BLaER1 (cell line): ENCODE results near the gene COMMD8.

Experiments
- H3K27ac ChIP-seq: shearing (Covaris generic); formaldehyde crosslinking; 2 replicates; pipeline ENCODE4 v1.8.1; 2022
- H3K27me3 ChIP-seq: shearing (Covaris generic); formaldehyde crosslinking; 2 replicates; pipeline ENCODE4 v1.8.1; 2022
- H3K36me3 ChIP-seq: shearing (Covaris generic); formaldehyde crosslinking; 2 replicates; pipeline ENCODE4 v1.8.1; 2022
- H3K4me1 ChIP-seq: shearing (Covaris generic); formaldehyde crosslinking; 2 replicates; pipeline ENCODE4 v1.8.1; 2022
- H3K4me2 ChIP-seq: shearing (Covaris generic); formaldehyde crosslinking; 2 replicates; pipeline ENCODE4 v1.8.1; 2022
- H3K4me3 ChIP-seq: shearing (Covaris generic); formaldehyde crosslinking; 2 replicates; pipeline ENCODE4 v1.8.1; 2022
- H3K9ac ChIP-seq: shearing (Covaris generic); formaldehyde crosslinking; 2 replicates; pipeline ENCODE4 v1.8.1; 2022
- H3K9me3 ChIP-seq: shearing (Covaris generic); formaldehyde crosslinking; 2 replicates; pipeline ENCODE4 v1.8.1; 2022
- H4K20me1 ChIP-seq: shearing (Covaris generic); formaldehyde crosslinking; 2 replicates; pipeline ENCODE4 v1.8.1; 2022
- Cebpa-rat ChIP-seq: shearing (Covaris generic); IDR thresholded peaks from 2 replicates; pipeline ENCODE4 v1.8.1; 2022

COMMD8 gene

GRCh38 chr4:47410271-47410670, 53.2 kb downstream of the COMMD8 start:
- Histone ChIP-seq H3K4me1 (peaks cover 29% of the 10 kb centered on the region), H3K4me2 (no peak overlapping the region), H3K27ac (no peak overlapping the region), H3K36me3 (no peaks in the 10 kb centered on the region), H3K9me3 (peaks cover 18% of the 10 kb centered on the region), H3K27me3 (no peaks in the 10 kb centered on the region), H3K4me3 (no peak overlapping the region), H4K20me1 (no peaks in the 10 kb centered on the region), H3K9ac (no peak overlapping the region)
- TF ChIP-seq Cebpa-rat = no peak

- Histone ChIP-seq H3K4me3 (no peak overlapping the region), H3K9me3 (peaks cover 13% of the 10 kb centered on the region), H3K27me3 (no peaks in the 10 kb centered on the region), H3K4me1 (no peaks in the 10 kb centered on the region), H3K36me3 (no peaks in the 10 kb centered on the region), H3K9ac (no peak overlapping the region), H3K27ac (no peak overlapping the region), H4K20me1 (no peaks in the 10 kb centered on the region), H3K4me2 (no peak overlapping the region)
- no peak for TF ChIP-seq Cebpa-rat
Measured at GRCh38 chr4:47406408-47406807, 57.1 kb downstream of the COMMD8 start.
